GM21423 (cell line): Measurements from ENCODE around the gene SLC45A3.
"Not testable (repeated sequence)": the region's sequence is repeated elsewhere in the genome, so short reads cannot be mapped to it uniquely, and the experiment has no call there.

Experiments
- ATAC-seq: cut with Tn5 transposase; IDR thresholded peaks from one replicate; pipeline ENCODE4 v1.9.1; 2021; ENCODE audit warnings: mild to moderate bottlenecking, moderate library complexity; ENCODE audit not compliant: unreplicated experiment

The SLC45A3 gene

GRCh38 chr1:205680073-205680851, at the start of gene SLC45A3:
Gene SLC45A3, minus strand, starts transcription at chr1:205680509. Its CDS starts 15,853 bp downstream, at chr1:205664656.
- ATAC-seq, result peak; percentile 58

GRCh38 chr1:205726619-205727125, 46.4 kb upstream of the SLC45A3 start:
- ATAC-seq, result no peak

- no peak for ATAC-seq
Measured at GRCh38 chr1:205725514-205725913, 45.2 kb upstream of the SLC45A3 start.

GRCh38 chr1:205720740-205721139, 40.4 kb upstream of the SLC45A3 start:
- not testable (repeated sequence) for ATAC-seq

- no peak for ATAC-seq
Measured at GRCh38 chr1:205719762-205720161, 39.5 kb upstream of the SLC45A3 start.

- ATAC-seq, result no peak
Measured at GRCh38 chr1:205719015-205719414, 38.7 kb upstream of the SLC45A3 start.

GRCh38 chr1:205716371-205717132, 36.2 kb upstream of the SLC45A3 start:
- ATAC-seq, result no peak

GRCh38 chr1:205715628-205716027, 35.3 kb upstream of the SLC45A3 start:
- ATAC-seq, result no peak

- no peak for ATAC-seq
Measured at GRCh38 chr1:205714906-205715246, 34.6 kb upstream of the SLC45A3 start.

- ATAC-seq, result no peak
Measured at GRCh38 chr1:205714190-205714905, 34.0 kb upstream of the SLC45A3 start.

- no peak for ATAC-seq
Measured at GRCh38 chr1:205711105-205712048, 31.1 kb upstream of the SLC45A3 start.

- ATAC-seq, result no peak
Measured at GRCh38 chr1:205710201-205711062, 30.1 kb upstream of the SLC45A3 start.

- no peak for ATAC-seq
Measured at GRCh38 chr1:205709640-205710039, 29.3 kb upstream of the SLC45A3 start.

- ATAC-seq, result no peak
Measured at GRCh38 chr1:205709059-205709398, 28.7 kb upstream of the SLC45A3 start.

GRCh38 chr1:205706601-205707502, 26.5 kb upstream of the SLC45A3 start:
- no peak for ATAC-seq

- ATAC-seq, result no peak
Measured at GRCh38 chr1:205704903-205705302, 24.6 kb upstream of the SLC45A3 start.

- ATAC-seq, result no peak
Measured at GRCh38 chr1:205703072-205703471, 22.8 kb upstream of the SLC45A3 start.

GRCh38 chr1:205701891-205702290, 21.6 kb upstream of the SLC45A3 start:
- no peak for ATAC-seq
